GM12864 (cell line): ENCODE results near the gene SPATA25.

Source experiments
- DNase-seq: peaks from one replicate; pipeline ENCODE4 v3.0.0-alpha.2; 2011; ENCODE audit warnings: low read depth
- H3K4me3 ChIP-seq: 2 replicates; pipeline ENCODE4 v1.5.1; 2011; ENCODE audit warnings: mild to moderate bottlenecking, low read depth, low read length, control low read depth
- CTCF ChIP-seq: IDR thresholded peaks from 2 replicates; pipeline ENCODE4 v1.5.1; 2011; ENCODE audit warnings: low read depth, mild to moderate bottlenecking, moderate library complexity, low read length, control low read depth, inconsistent platforms; ENCODE audit errors: missing control alignments

Gene SPATA25

GRCh38 chr20:45927071-45927878 lies 39.9 kb upstream of the SPATA25 start:
- H3K4me3 ChIP-seq, result no peak overlapping the region
- TF ChIP-seq CTCF, result no peak
- DNase-seq, result no peak

DNA sequence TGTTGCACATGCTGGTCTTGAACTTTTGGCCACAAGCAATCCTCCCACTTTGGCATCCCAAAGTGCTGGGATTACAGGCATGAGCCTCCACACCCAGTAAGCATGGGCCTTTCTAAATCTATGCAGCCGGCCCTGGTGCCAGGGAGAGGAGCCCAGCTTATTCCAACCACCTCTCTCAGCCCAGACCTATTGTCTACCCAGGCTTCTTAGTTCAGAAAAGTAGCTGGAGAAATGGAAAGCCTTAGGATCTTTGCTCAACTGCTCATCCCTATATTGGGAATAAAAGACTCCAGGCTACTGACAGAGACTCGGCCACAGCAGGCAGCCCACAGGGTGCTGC lies 39.3 kb upstream of the SPATA25 start:
- TF ChIP-seq CTCF, result no peak
- no peak for DNase-seq
- no peak overlapping the region for H3K4me3 ChIP-seq

- no peak for TF ChIP-seq CTCF
- no peak for DNase-seq
- H3K4me3 ChIP-seq, result no peak overlapping the region
These were observed 38.5 kb upstream of the SPATA25 start for GRCh38 chr20:45925821-45926506.

- no peak overlapping the region for H3K4me3 ChIP-seq
- DNase-seq, result no peak
- no peak for TF ChIP-seq CTCF
These were observed 37.2 kb upstream of the SPATA25 start for GRCh38 chr20:45924391-45925261.

DNA sequence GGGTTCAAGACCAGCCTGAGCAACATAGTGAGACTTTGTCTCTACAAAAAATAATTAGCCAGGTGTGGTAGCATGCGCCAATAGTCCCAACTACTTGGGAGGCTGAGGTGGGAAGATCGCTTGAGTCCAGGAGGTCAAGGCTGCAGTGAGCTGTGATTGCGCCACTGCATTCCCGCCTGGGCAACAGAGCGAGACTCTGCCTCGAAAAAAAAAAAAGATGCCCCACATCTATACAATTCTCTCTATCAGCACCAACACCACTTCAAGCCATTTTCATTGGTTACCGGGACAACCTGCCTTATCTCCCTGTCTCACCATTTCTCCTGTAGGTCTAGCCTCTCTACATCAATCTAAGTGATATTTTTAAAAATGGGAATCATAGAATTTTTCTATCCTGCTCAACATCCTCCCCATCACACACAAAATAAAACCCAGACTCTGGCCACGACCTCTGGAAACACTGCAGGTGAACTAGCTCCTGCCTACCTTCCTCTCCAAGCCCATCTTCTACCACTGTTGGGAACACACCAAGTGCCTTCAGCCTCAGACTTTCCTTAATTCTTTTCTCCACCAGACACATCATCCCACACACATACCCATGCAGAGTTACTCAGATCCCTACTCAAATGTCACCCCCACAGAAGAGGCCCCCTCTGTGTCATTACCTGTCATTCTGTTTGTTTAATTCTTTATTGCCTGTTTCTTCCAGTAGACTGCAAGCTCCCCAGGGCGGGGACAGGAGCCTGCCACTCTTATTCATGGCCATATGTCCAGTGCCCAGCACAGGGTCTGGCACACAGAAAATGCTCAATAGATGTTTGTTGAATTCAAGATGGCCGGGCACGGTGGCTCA lies 34.1 kb upstream of the SPATA25 start:
- DNase-seq, result no peak
- no peak for TF ChIP-seq CTCF
- no peak overlapping the region for H3K4me3 ChIP-seq
